Ovary (tissue), 3 donors: Measurements from ENCODE around the gene CCP110.

Experiments used
- EP300 ChIP-seq: sonication (generic); formaldehyde crosslinking; IDR thresholded peaks from one replicate; pipeline ENCODE4 v1.6.1; 2017; ENCODE audit warnings: antibody characterized with exemption
- POLR2A ChIP-seq: fragments of 450-650 bp; IDR thresholded peaks from one replicate; pipeline ENCODE4 v1.6.1; 2017; ENCODE audit warnings: antibody characterized with exemption, mild to moderate bottlenecking, moderate library complexity
- TF ChIP-seq, protein P1 (sequence below), 3 donors: fragments of 450-650 bp in 2 of 3; fragments of 200-600 bp in 1 of 3; IDR thresholded peaks; one replicate each; pipeline versions ENCODE4 v1.5.1 to v1.8.0; 2016 to 2022; ENCODE audit warnings: antibody characterized with exemption in 3 of 3, mild to moderate bottlenecking in 1 of 3
- donor health status: DM: no; HTN: no; CAD: no.

DNA sequence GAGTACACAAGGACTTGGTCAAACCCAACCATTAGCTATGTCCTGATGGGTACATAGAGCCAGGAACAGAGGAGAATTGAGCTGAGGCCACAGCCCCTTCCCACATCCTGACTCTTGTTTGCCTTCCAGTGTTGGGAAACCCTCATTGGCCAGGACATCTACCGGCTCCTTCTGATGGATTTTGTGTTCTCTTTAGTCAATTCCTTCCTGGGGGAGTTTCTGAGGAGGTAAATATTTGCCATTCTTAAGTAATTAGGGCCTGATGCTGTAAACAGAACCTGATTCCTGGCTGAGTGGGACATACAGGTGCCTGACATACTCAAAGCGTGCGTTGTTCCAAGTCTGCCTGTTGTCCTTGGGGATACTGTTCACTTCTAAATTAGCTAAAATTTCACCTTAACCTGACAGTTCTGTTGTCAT lies 44.4 kb upstream of the CCP110 start:
- TF ChIP-seq POLR2A (no peak), EP300 (no peak)
- TF ChIP-seq, protein P1, sequence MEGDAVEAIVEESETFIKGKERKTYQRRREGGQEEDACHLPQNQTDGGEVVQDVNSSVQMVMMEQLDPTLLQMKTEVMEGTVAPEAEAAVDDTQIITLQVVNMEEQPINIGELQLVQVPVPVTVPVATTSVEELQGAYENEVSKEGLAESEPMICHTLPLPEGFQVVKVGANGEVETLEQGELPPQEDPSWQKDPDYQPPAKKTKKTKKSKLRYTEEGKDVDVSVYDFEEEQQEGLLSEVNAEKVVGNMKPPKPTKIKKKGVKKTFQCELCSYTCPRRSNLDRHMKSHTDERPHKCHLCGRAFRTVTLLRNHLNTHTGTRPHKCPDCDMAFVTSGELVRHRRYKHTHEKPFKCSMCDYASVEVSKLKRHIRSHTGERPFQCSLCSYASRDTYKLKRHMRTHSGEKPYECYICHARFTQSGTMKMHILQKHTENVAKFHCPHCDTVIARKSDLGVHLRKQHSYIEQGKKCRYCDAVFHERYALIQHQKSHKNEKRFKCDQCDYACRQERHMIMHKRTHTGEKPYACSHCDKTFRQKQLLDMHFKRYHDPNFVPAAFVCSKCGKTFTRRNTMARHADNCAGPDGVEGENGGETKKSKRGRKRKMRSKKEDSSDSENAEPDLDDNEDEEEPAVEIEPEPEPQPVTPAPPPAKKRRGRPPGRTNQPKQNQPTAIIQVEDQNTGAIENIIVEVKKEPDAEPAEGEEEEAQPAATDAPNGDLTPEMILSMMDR (IDR thresholded peaks at IDR 0.05), result no peak
